Bronchial epithelial cell (primary cell): Measurements from ENCODE around the gene PLCL1. TPM values are rescaled to one million over a fixed set of nuclear protein-coding genes. Genes with fewer than 3 reads are reported as not detected.

ENCODE experiments used
- DNase-seq: peaks from one replicate; pipeline ENCODE4 v3.0.0-alpha.2; 2010; ENCODE audit warnings: low read depth
- FAIRE-seq: peaks from 2 replicates; lab custom pipeline; 2011; peaks lifted over from hg19 to GRCh38; lab: Jason Lieb, UNC
- H3K27me3 ChIP-seq: 2 replicates; pipeline ENCODE4 v1.5.1; 2011; ENCODE audit warnings: low read length; ENCODE audit not compliant: control insufficient read depth, insufficient read depth
- H3K36me3 ChIP-seq: 2 replicates; pipeline ENCODE4 v1.5.1; 2011; ENCODE audit warnings: low read length; ENCODE audit not compliant: control insufficient read depth, insufficient read depth
- H3K4me3 ChIP-seq: 2 replicates; pipeline ENCODE4 v1.5.1; 2011; ENCODE audit warnings: mild to moderate bottlenecking, low read depth, low read length, control low read depth
- CTCF ChIP-seq: IDR thresholded peaks from 2 replicates; pipeline ENCODE4 v1.5.1; 2011; ENCODE audit warnings: mild to moderate bottlenecking, moderate library complexity, low read length, control low read depth, inconsistent platforms; ENCODE audit not compliant: insufficient read depth, severe bottlenecking
- total RNA-seq: library from RNA; depleted of rRNA; stranded (reverse); fragments of >200 nt; gene quantifications from 2 replicates; pipeline ENCODE4 v1.2.1, GENCODE V29; 2014

PLCL1 gene
- total RNA-seq, 1 donor from 2014 or later: not detected

GRCh38 chr2:197990356-197990755 lies 186.0 kb downstream of the PLCL1 start:
- H3K27me3 ChIP-seq: no peaks in the 10 kb centered on the region
- no peaks in the 10 kb centered on the region for H3K36me3 ChIP-seq
- TF ChIP-seq CTCF: no peak
- no peak overlapping the region for H3K4me3 ChIP-seq
- FAIRE-seq: no peak
- no peak for DNase-seq

GRCh38 chr2:197992482-197993133 lies 188.2 kb downstream of the PLCL1 start:
- Histone ChIP-seq H3K27me3 (no peaks in the 10 kb centered on the region), H3K36me3 (no peaks in the 10 kb centered on the region), H3K4me3 (no peak overlapping the region)
- TF ChIP-seq CTCF: no peak
- DNase-seq (no peak), FAIRE-seq (no peak)

- TF ChIP-seq CTCF: no peak
- Histone ChIP-seq H3K27me3 (no peaks in the 10 kb centered on the region), H3K4me3 (no peak overlapping the region), H3K36me3 (no peaks in the 10 kb centered on the region)
- no peak for FAIRE-seq
- no peak for DNase-seq
Observed at GRCh38 chr2:197993363-197993762, 189.0 kb downstream of the PLCL1 start.

- Histone ChIP-seq H3K4me3 (no peak overlapping the region), H3K36me3 (no peaks in the 10 kb centered on the region), H3K27me3 (no peaks in the 10 kb centered on the region)
- TF ChIP-seq CTCF: no peak
- DNase-seq: peak; percentile 30
- no peak for FAIRE-seq
Observed at GRCh38 chr2:197993830-197994229, 189.4 kb downstream of the PLCL1 start.

GRCh38 chr2:197994751-197995150 lies 190.4 kb downstream of the PLCL1 start:
- DNase-seq (no peak), FAIRE-seq (no peak)
- Histone ChIP-seq H3K27me3 (no peaks in the 10 kb centered on the region), H3K36me3 (no peaks in the 10 kb centered on the region), H3K4me3 (no peak overlapping the region)
- TF ChIP-seq CTCF: no peak

- no peak for DNase-seq
- Histone ChIP-seq H3K27me3 (no peaks in the 10 kb centered on the region), H3K36me3 (no peaks in the 10 kb centered on the region), H3K4me3 (no peak overlapping the region)
- FAIRE-seq: no peak
- TF ChIP-seq CTCF: no peak
Observed at GRCh38 chr2:197996583-197996982, 192.2 kb downstream of the PLCL1 start.
